Measurements from ENCODE around the gene XAGE1B.
"Not testable (repeated sequence)": the region's sequence is repeated elsewhere in the genome, so short reads cannot be mapped to it uniquely, and the experiment has no call there.

XAGE1B gene

GRCh38 chrX:52516987-52517325 lies at the start of gene XAGE1B:
Gene XAGE1B (minus strand): TSS chrX:52517063. CDS start chrX:52515527, 1,536 bp downstream.
- not testable (repeated sequence) for DNase-seq

GRCh38 chrX:52563105-52563504 lies 46.2 kb upstream of the XAGE1B start:
- DNase-seq: no peak

GRCh38 chrX:52558140-52558539 lies 41.3 kb upstream of the XAGE1B start:
- DNase-seq: no peak

GRCh38 chrX:52556741-52557140 lies 39.9 kb upstream of the XAGE1B start:
- DNase-seq: no peak

GRCh38 chrX:52553995-52554642 lies 37.3 kb upstream of the XAGE1B start:
- no peak for DNase-seq

- not testable (repeated sequence) for DNase-seq
These were observed 31.9 kb upstream of the XAGE1B start for GRCh38 chrX:52548769-52549168.

GRCh38 chrX:52544147-52544840 lies 27.4 kb upstream of the XAGE1B start:
- DNase-seq: no peak

- DNase-seq: no peak
These were observed 25.4 kb upstream of the XAGE1B start for GRCh38 chrX:52542311-52542710.

GRCh38 chrX:52541051-52541450 lies 24.2 kb upstream of the XAGE1B start:
- not testable (repeated sequence) for DNase-seq

GRCh38 chrX:52516110-52516986 lies 515 bp downstream of the XAGE1B start:
- DNase-seq: not testable (repeated sequence)

GRCh38 chrX:52511126-52511525 lies 5.7 kb downstream of the XAGE1B start:
- DNase-seq: not testable (repeated sequence)

GRCh38 chrX:52509916-52510315 lies 6.9 kb downstream of the XAGE1B start:
- DNase-seq: no peak

- DNase-seq: no peak
These were observed 9.5 kb downstream of the XAGE1B start for GRCh38 chrX:52507331-52507730.

- no peak for DNase-seq
These were observed 12.3 kb downstream of the XAGE1B start for GRCh38 chrX:52504551-52504950.

GRCh38 chrX:52501362-52501761 lies 15.5 kb downstream of the XAGE1B start:
- DNase-seq: not testable (repeated sequence)

GRCh38 chrX:52496419-52496772 lies 20.5 kb downstream of the XAGE1B start:
- not testable (repeated sequence) for DNase-seq

GRCh38 chrX:52495545-52496418 lies 21.1 kb downstream of the XAGE1B start, which contains the start of gene XAGE1A:
Gene XAGE1A (plus strand): TSS chrX:52495808. CDS start chrX:52497362, 1,554 bp downstream.
- DNase-seq: not testable (repeated sequence)

GRCh38 chrX:52471301-52471700 lies 45.6 kb downstream of the XAGE1B start:
- not testable (repeated sequence) for DNase-seq
